Activated CD4-positive, alpha-beta T cell treated with anti-CD3 and anti-CD28 coated beads, Interleukin-2, Interleukin-4, amounts not matched to agents 100 ng/mL and 50 ng/mL, durations not matched to agents 16 hours and 8 hours (primary cell): ENCODE measurements around the gene GGA3.

Experiments used
- DNase-seq: peaks from one replicate; pipeline ENCODE4 v3.0.0-alpha.2; 2020; ENCODE audit warnings: low spot score

Gene GGA3

DNA sequence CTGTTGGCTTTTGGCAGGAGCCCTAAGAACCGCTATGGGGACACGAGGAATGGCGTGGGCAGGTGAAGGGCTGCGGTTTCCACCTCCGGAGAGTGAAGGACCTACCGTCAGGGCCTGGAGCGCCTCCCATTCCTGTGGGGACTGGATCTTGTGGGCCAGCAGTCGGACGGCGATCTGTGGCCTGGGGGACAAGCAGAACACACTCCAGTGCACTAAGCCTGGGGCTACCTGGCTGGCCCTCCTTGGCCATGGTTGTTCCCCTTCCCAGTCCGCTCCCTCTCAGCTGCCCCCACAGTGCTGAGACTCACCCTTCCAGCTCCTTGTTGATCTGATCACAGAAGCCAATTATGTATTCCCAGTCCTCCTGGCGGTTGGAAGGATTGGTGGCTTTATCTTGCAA, 15.0 kb downstream of the GGA3 start:
- no peak for DNase-seq

DNA sequence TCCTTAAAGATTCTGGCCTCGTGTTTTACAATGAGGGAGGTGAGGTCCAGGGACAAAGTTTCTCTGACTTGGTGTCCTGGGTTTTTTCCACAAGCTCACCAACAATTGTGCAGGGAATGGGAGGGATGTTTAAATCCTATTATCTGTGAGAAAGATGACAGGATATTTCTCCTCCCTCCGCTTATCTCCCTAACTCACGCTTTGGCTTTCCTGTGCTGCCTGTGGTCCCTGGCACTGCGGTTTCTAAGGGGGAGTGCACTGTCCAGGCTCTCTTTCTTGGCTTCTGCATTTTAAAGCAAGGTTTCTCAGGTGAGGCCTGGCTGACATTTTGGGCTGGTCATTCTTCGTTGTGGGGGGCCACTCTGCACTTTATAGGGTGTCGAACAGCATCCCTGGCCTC, 16.4 kb downstream of the GGA3 start:
- DNase-seq, result no peak

DNA sequence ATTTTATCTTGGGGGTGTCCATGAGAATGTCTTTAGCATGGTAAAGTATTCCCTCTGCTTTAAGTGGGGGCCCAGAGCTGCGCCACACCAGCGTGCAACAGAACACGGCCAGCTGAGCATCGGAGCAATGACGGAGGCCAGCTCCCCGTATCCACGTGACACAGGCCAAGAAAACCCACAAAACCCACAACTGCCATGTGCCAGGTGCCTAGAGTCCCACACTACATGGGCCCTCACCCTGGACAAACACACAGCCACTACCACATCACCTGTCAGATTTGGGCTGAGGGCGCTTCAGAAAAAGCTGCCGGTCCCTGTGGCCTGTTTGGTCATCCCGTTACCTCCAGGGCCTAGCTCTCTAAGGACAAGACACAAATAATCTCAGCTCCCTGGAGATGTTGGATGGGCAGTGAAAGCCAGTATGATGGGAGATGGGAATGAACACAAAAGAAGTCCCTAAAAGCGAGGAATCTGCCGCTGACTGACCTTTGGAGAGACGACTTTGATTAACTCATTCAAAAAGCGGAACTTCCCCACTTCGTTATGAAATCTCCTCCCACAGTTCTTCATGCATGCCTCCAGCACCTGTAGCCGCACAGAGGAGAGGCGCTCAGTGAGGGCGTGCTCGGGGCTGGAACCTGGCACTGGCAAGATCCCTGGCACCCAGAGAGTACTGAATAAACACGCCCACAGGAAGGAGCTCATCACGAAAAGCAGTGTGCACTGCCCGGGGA, 17.1 kb downstream of the GGA3 start:
- no peak for DNase-seq

DNA sequence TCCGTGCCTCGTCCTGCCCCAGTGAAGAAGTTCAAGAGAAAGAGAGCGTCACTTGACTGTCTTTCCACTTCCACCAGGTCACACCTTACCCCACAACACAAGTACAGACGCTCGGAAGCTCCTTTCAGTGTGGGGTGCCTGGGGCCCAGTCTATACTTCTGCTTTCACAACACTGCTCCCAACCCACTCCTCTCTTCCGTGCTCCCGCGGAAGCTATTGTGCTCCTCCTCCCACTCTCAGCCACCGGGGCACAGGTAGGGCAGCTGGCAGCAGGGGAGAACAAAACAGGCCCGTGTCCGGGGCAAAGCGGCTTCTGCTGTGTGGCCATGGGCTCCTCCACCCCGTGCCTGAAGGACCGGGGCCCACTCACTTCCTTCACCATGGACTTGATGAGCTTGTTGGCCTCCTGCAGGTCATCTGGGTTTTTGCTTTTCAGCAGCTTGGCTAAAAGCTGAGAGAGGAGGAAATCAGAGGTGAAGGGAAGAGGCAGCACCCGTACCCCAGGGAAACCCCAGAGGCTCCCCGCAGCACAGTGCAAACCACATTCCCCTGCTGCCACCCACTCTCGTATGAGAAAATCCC, 18.9 kb downstream of the GGA3 start:
- peak; percentile 15 for DNase-seq

DNA sequence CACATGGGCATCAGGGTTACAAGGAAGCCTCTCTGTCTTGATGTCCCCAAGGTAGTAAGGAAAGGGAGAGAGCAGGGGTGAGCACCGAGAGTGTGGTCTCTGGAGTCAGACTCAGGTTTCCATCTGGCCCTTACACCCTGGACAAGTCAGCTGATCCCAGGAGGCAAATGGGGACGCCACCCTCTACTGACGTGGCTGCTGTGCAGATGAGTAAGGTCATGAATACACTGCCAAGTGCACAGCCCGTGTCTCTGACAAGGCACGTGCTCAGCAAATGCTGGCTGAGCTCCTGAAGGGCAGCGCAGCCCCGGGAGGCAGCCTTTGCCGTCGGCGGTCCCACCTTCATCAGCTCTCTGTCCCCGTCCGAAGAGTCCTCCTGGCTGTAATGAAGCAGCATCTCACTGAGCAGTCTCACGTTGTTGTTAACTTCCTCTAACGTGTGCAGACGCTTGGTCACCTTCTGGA, 19.4 kb downstream of the GGA3 start:
- DNase-seq, result no peak

DNA sequence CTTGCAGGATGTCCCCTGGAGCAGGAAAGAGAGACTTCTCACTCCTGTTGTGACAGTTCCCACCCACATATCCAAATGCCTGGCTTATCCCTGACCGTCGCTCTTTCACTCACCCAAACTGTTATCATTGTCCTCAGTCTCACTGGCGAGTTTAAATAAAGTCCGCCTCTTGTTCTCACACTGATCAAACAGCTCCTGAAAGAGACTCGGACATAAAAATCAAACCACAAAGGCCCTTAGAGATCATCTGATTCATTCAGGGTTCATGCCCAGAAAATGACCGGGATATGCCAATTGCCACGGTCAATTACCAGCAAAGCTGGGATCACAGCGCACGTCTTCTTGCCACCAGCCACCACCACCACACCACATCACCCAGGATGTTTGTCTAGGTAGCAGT, 19.9 kb downstream of the GGA3 start:
- no peak for DNase-seq

DNA sequence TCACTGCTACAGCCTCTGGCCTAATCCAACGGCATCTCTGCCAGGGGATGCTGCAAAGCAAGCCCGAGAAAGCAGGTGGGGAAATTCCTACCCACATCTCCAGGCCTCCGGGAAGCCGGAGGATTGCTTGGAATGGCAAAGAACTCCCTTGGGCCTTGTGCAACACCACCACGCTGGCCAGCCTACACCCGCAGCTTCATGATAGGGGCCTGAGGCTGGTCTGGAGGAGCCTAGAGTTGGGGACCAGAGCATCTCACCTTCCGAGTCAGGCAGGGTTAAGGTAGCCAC, 20.3 kb downstream of the GGA3 start:
- DNase-seq, result no peak

DNA sequence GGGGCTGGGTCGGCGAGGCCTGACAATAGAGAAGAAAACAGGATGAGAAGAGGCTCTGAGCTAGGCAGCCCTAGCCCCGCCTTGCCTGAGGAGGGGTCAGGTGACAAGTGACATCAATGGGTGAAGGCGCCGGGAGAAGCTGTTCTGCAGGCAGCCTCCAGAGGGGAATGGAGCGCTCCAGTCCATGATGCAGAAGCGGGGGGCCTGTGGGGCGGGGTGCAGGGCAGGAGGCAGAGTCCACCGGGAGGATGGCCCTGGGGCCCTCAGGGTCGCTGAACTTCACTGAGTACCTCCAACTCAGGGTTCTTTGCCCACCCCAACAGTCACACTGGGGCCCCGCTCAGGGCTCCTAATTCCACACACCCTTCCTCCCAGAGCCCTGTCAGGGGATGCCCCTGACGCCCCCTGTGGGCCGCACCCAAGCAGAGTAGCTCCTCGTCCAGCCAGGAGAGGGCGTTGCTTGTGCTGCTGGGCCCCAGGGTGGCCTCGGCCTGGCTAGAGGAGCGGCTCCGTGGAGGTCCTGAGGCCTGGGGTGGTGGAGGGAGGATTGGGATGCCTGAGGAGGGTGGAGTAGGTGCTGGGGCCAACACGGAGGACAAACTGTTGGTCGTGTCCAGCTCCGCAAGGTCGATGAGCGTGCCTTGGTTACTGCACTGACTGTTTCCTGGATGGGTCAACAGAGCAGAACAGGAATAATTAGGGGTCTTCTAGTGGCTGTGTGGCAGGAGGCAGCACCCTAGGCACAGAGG, 20.8 kb downstream of the GGA3 start:
- peak; percentile 30 for DNase-seq

DNA sequence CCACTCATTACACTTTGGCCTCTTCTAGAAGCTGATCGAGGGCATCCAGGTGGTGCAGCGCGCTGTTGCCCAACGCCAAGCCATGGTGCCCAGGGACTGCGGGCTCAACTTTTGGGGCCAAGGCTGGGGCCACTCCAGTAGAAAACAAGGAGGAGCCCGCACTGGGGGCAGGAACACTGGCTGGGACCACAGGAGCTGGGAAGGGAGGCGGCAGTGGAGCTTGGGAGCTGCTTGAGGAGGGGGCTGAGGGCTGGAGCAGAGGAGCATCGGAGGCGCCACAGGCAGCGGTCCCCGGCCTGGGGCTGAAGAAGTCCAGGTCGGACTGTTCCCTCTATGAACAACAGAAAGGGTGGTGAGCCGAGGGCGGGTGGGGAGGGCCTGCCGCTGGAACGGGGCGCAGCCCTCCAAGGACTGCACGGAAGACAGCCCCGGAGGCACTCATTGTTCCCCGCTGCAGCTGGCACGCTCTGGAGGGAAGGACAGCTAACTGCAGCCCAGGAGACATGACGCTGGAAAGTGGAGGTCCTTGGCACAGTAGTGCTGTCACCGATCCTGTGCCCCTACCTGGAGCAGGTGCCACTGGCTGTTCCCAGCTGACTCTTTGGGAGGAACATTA, 21.5 kb downstream of the GGA3 start:
- DNase-seq, result no peak

DNA sequence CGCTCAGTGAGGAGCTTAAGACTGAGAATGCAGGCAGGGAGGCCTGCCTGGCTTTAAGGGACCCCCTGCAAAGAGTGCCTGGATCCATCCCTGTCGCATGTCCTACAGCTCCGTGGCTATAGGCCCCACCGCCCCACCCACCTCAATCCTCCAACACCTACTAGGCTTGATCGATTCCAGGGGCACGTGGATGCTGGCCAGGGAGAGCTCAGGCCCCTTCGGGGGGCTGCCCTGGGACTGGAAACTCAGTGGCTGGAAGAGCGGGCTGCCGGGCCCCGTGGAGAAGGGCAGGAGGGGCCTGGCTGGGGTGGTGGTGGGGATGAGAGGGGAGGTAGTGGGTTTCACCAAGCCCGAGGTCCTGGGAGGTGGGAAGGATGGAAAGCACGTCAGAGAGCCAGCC, 22.2 kb downstream of the GGA3 start:
- DNase-seq, result no peak

DNA sequence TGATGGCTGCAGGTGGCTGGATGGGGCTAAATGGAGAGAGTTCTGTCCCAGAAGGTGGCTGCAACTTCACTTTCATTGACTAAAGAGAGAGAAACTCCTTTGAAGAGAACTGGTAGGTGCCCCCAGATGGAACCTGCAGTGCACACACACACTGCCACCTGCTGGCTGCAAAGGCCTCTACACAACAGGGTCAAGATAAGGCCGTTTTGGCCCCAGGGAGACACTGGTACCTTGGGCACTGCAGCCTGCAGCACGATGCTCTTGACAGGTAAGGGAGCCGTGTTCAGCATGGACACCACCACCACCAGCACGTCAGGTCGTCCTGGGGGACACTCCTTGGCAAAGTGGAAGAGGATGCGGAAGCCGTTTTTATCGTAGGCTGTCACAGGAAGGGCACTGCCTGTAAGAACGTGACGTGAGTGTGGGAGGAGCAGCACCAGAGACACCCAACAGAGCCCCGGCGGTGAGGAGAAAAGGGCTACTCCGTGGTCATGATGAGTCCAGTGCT, 22.7 kb downstream of the GGA3 start:
- DNase-seq, result peak; percentile 65

DNA sequence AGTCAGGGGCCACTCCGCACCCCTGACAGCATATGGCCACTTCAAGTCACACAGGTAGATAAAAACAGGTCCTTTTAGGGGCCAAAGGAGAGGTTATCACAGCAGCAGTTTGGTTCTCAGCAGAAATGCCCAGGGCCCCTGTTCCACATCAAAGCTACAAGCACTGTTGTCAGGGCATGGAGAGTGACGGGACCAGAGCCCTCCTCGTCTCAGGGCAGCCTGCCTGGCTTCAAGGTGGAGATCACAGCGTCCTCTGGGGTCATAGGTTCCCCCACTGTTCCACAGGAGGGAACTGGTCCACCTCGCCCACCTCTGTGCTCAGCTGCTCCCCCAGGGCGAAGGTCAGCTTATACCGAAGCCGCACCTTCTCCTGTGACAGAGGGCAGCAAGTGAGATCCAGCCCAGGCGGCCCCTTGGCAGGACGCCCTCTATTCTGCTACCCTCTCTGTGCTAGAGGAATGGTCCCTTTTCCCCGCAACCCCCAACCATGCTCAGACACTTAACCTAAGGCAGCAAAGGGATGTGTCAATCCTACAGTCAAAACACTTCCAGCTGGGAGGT, 23.3 kb downstream of the GGA3 start:
- no peak for DNase-seq

DNA sequence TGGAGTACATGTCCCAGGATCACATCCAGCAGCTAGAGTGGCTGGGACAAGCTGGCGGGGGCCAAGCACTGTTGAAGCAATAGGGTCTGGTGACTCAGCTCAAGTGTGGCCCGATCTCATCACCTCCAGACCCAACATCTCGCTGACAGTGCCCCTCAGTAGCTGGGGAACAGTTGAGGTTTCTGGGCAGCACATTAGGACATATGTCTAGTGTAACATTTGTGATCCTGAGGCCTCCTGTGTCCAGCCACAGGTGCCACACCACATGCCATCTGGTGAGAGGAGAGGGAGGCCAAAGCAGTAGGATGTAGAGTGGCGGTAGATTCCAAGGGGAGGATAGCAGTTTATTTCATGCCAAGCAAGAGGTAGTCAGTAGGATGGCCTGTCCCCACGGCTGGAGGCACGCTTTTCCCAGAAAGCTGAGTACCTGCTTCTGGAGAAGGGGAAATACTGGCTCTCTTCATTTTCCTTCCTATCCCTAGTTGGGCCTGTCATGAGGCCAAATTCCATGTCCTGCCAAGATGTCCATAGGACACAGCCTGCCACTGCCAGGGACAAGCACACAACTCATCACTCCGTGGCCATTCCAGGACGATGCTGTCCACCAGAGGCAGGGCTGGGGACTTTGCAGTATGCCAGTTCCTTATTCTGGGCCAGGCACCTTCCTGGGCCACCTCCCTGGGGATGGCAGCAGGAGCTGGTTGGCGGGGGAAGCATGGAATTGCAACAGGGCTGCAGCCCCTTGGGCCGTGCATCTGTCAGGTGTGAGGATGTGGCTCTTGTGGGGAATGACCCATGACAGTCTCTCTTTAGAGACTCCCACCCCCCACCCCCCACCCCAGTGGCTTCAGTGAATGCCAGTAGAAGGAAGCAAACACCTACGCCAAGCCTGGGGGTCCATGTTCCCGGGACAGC, 24.0 kb downstream of the GGA3 start:
- no peak for DNase-seq

DNA sequence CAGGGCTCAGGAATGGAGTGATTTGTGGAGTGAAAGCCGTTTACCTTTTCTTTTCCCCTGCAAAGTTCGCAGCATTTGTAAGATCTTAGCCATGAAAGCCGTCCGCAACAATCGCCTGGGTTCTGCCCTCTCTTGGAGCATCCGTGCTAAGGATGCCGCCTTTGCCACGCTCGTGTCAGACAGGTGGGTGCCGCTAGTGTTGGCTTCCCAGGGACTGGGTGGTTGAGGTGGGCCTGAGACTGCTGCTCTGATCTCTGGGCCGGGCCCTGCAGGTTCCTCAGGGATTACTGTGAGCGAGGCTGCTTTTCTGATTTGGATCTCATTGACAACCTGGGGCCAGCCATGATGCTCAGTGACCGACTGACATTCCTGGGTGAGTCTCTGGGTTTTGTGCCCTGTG, 28.6 kb downstream of the GGA3 start:
- DNase-seq, result no peak

DNA sequence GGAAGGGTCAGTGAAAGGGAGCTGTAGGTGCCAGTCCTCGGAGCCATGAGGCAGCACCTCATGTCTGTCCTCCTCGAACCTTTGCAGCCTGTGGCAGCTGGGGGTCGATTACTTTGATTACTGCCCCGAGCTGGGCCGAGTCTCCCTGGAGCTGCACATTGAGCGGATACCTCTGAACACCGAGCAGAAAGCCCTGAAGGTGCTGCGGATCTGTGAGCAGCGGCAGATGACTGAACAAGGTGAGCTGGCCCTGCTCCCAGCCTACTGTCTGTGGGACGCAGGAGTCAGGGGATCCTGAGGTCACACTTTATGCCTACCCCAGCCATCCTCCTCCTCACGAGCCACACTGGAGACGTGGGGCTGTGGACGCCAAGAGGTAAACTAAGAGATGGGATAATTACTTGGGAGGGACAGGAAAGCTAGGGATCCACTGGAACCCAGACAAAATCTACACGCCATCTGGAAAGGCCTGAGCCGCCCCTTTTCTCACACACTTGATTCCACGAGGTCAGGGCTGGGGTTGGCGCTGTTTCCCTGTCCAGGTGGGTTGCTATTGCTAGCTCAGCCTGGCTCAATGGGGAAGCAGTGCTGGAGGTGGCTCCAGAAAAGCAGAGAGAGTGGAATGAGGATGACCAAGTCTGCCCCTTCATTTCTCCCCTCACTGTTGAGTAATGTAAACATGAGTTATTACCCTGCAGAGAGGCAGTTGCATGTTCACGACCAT, 29.5 kb downstream of the GGA3 start:
- no peak for DNase-seq

DNA sequence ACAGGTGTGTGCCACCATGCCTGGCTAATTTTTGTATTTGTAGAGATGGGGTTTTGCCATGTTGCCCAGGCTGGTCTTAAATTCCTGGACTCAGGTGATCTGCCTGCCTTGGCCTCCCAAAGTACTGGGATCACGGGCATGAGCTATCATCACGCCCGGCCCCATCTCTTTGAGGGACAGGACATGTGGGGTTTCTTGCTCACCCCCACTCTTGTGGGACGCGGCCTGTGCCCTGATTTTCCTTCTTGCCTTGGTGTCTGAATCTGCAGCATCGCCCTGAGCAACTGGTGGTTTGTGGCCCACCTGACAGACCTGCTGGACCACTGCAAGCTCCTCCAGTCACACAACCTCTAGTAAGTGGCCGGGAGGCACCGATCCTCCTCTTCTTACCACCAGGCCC, 30.3 kb downstream of the GGA3 start:
- no peak for DNase-seq

DNA sequence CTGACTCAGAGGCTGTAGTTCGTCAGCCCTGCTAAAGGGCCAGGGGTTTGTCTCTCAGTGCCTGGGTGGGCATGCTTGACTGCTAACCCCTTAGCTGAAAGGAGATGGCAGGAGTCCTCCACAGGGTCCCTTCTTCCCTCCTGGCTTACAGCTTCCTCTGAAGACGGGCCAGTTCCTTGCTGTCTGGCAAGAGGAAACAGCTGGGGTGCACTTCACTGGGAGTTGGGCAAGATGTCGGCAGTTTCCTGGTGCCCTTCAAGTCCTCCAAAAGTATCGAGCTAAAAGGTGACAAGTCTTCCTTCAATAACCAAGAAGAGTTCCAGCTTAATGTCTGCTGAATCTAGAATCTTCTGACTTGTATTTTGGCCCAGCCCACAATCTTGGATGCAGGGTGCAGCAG, 32.6 kb downstream of the GGA3 start:
- no peak for DNase-seq

DNA sequence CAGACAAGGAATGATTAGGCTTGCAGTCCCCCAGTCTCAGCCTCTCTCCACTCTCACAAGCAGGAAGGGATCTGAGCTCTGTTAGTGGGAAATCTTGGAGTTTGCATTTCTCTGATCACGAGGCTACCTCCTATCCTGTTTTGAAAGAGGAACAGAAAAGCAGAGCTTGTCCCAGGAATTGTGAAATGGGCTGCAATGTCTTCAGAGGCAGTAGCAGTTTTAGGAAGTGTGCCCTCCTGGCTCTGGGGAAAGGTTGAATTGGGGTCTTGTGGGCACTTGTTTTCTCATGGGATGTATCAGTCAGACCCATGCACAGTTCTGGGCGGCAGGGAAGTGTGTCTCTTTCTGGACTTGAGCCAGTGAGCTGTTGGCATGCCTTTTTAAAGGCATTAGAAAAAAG, 33.1 kb downstream of the GGA3 start:
- DNase-seq, result no peak

DNA sequence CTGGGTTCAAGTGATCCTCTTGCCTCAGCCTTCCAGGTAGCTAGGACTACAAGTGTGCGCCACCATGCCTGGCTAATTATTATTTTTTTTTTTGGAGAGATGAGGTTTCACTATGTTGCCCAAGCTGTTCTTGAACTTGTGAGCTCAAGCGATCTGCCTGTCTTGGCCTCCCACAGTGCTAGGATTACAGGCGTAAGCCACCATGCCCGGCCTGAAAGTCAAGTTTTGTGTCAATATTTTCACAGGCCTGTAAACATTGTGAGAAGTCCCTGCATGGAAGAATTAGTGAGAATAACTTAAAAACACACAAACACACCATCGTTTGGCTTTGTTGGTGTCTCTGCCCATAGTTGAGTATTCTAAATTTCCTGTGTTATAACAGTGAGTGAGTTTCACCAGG, 33.7 kb downstream of the GGA3 start:
- no peak for DNase-seq

DNA sequence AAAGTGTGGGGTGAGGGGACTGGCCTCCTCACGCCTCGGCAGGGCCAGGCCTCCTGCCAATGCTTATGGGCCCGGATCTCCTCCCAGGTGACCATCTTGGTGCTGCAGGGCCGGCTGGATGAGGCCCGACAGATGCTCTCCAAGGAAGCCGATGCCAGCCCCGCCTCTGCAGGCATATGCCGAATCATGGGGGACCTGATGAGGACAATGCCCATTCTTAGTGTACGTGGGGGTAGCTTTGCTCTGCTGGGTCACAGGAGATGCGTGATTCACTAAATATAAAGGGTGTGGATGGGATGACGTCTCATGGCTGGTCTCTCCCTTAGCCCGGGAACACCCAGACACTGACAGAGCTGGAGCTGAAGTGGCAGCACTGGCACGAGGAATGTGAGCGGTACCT, 36.4 kb downstream of the GGA3 start:
- no peak for DNase-seq

DNA sequence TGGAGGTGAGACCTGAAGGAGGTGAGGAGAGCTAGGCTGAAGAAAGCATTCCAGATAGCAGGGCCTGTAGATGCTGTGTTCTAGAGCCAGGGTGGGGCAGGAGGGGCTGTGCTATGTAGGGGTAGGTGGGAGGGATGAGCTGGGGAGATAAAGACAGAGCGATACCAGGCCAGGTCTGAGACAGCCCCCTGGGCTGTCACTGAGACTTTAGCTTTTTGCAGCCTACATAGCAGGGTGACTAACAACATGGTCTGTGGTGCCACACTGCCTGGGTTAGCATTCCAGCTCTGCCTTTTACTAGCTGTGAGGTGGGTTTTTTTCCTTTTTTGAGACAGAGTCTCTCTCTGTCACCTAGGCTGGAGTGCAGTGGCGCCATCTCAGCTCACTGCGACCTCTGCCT, 41.6 kb downstream of the GGA3 start:
- no peak for DNase-seq
